MCF 10A (cell line): ENCODE results near the gene LRBA. TPM values are rescaled to one million over a fixed set of nuclear protein-coding genes. Genes with fewer than 3 reads are reported as not detected.

Experiments used
- BruUV-seq: library from RNA; stranded (reverse); fragments of 400-500 nt; replicated peaks from 2 replicates; lab custom pipeline; 2021; lab: Mats Ljungman, UMichigan
- CTCF ChIA-PET: fragments of 300-600 bp; sonication (Branson Sonifier 250); formaldehyde crosslinking; extraction: SDS; loops from one replicate; lab custom pipeline; 2021; ENCODE audit warnings: antibody characterized with exemption, inconsistent platforms; lab: Yijun Ruan, JAX
- POLR2A ChIA-PET: fragments of 300-600, 350-650 bp; sonication (Branson Sonifier 250); formaldehyde crosslinking; extraction: SDS; loops from one replicate; lab custom pipeline; 2020; ENCODE audit warnings: antibody characterized with exemption, inconsistent platforms; lab: Yijun Ruan, JAX
- DNase-seq: peaks from one replicate; pipeline ENCODE4 v3.0.0-alpha.2; 2018; ENCODE audit not compliant: unreplicated experiment
- H3K27ac Mint-ChIP-seq: one replicate; pipeline ENCODE4 v1.8.0; 2022; ENCODE audit warnings: mild to moderate bottlenecking, low read depth, mixed read lengths; ENCODE audit not compliant: unreplicated experiment
- H3K27me3 Mint-ChIP-seq: one replicate; pipeline ENCODE4 v1.8.0; 2022; ENCODE audit warnings: mixed read lengths; ENCODE audit not compliant: insufficient read depth, unreplicated experiment
- H3K36me3 Mint-ChIP-seq: one replicate; pipeline ENCODE4 v1.8.0; 2022; ENCODE audit warnings: mild to moderate bottlenecking, moderate library complexity, mixed read lengths; ENCODE audit not compliant: insufficient read depth, unreplicated experiment
- H3K4me1 Mint-ChIP-seq: one replicate; pipeline ENCODE4 v1.8.0; 2022; ENCODE audit warnings: mixed read lengths; ENCODE audit not compliant: insufficient read depth, unreplicated experiment
- H3K4me3 Mint-ChIP-seq: one replicate; pipeline ENCODE4 v1.8.0; 2022; ENCODE audit warnings: mild to moderate bottlenecking, moderate library complexity, mixed read lengths; ENCODE audit not compliant: unreplicated experiment
- H3K9me3 Mint-ChIP-seq: one replicate; pipeline ENCODE4 v1.8.0; 2022; ENCODE audit warnings: mixed read lengths; ENCODE audit not compliant: unreplicated experiment
- intact Hi-C: fragments of 100-400 bp; cut with micrococcal nuclease; formaldehyde crosslinking; loops from 2 replicates; pipeline ENCODE4 v1.14.1; 2022
- total RNA-seq: library from RNA; stranded (reverse); gene quantifications from 2 replicates; pipeline ENCODE4 v1.2.3, GENCODE V29; 2022
- TF ChIP-seq, protein P1 (sequence below): fragments of 200-600 bp; IDR thresholded peaks from one replicate; pipeline ENCODE4 v1.8.0; 2022; ENCODE audit warnings: antibody characterized with exemption, mild to moderate bottlenecking; ENCODE audit not compliant: unreplicated experiment

Gene LRBA
- total RNA-seq, 1 experiment from 2014 or later: 64.5 TPM

DNA sequence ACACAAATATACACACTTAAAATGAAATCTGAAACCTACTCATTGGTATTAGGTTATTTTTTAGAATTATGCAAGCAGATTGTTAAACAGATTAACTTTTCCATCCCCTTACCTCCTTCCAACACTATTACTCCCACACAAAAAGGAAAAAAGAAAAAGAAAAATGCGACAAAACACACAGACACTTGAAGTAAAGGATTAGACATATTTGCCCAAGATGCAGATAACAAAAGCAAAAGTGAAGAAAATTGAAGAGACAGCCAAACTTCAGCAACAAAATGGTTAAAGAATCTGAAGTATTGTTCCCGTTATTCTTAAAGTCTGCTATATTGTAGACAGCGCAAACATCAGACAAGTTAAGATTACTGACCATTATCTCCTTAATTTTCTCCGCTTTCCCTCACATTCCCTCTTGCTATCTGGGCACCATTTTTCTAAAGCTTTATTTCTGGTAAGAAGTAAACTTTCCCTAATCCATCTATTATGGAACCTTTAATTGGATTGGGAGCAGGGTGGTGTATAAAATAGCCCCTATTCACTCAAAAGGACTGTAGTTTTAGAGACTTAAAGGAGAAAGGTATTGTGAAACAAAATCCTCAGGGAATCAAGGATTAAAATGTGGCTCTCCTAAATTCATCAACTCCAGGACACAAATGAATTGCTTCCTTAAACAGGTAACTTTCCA is 467.8 kb downstream of the LRBA start:
- POLR2A ChIA-PET: no interaction called here
- intact Hi-C loops: no loop called here
- no peak for DNase-seq
- no TSS peak for BruUV-seq
- no peak overlapping the region for H3K4me3 Mint-ChIP-seq
- CTCF ChIA-PET: no interaction called here
- H3K27me3 Mint-ChIP-seq: no peaks in the 10 kb centered on the region
- no peaks in the 10 kb centered on the region for H3K9me3 Mint-ChIP-seq
- H3K36me3 Mint-ChIP-seq: no peaks in the 10 kb centered on the region
- TF ChIP-seq, protein P1, sequence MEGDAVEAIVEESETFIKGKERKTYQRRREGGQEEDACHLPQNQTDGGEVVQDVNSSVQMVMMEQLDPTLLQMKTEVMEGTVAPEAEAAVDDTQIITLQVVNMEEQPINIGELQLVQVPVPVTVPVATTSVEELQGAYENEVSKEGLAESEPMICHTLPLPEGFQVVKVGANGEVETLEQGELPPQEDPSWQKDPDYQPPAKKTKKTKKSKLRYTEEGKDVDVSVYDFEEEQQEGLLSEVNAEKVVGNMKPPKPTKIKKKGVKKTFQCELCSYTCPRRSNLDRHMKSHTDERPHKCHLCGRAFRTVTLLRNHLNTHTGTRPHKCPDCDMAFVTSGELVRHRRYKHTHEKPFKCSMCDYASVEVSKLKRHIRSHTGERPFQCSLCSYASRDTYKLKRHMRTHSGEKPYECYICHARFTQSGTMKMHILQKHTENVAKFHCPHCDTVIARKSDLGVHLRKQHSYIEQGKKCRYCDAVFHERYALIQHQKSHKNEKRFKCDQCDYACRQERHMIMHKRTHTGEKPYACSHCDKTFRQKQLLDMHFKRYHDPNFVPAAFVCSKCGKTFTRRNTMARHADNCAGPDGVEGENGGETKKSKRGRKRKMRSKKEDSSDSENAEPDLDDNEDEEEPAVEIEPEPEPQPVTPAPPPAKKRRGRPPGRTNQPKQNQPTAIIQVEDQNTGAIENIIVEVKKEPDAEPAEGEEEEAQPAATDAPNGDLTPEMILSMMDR: no peak
- H3K4me1 Mint-ChIP-seq: no peaks in the 10 kb centered on the region
- H3K27ac Mint-ChIP-seq: no peak overlapping the region

DNA sequence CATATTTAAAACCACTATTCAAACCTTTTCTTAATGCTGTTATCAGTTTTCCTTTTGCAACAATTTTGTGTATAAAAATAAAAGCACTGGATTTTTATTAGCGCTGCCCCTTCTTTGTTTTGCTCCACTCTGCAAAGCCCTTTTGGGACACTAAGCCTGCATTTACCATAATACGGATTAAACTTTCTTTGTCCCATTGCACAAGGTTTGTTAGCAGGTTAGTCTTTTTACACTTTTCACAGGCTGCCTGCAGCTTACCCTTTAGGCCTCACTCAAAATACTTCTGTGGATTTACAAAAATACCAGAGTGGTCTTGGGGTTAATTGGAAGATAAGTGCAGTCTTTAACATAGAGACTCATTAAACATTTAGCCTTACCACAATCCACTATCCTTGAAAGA is 468.8 kb downstream of the LRBA start:
- no peaks in the 10 kb centered on the region for H3K4me1 Mint-ChIP-seq
- no peak overlapping the region for H3K4me3 Mint-ChIP-seq
- POLR2A ChIA-PET: no interaction called here
- no peak overlapping the region for H3K27ac Mint-ChIP-seq
- H3K36me3 Mint-ChIP-seq: no peaks in the 10 kb centered on the region
- BruUV-seq: no TSS peak
- DNase-seq: no peak
- no peaks in the 10 kb centered on the region for H3K27me3 Mint-ChIP-seq
- intact Hi-C loops: no loop called here
- CTCF ChIA-PET: no interaction called here
- TF ChIP-seq, protein P1: no peak
- H3K9me3 Mint-ChIP-seq: no peaks in the 10 kb centered on the region

DNA sequence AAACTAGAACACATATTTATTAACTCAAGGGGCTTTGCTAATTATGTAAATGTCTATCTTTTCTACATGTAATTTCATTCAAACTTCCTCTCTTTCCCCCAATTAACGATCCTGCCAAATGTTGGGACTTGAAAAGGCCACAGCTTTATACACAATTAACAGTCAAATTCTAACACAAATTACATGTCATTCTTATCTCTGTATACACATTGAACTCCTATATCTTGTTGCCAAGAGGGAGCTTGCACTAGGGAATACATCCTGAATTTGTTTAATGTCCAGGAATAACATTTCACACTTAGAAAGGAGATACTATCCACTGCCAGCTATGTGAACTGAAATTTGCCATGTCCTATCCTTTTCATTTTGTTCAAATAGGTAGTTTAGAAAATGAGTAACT is 472.0 kb downstream of the LRBA start:
- no TSS peak for BruUV-seq
- TF ChIP-seq, protein P1: no peak
- Mint-ChIP-seq H3K4me1 (no peaks in the 10 kb centered on the region), H3K27me3 (no peaks in the 10 kb centered on the region), H3K36me3 (no peaks in the 10 kb centered on the region), H3K27ac (no peak overlapping the region), H3K9me3 (no peaks in the 10 kb centered on the region), H3K4me3 (no peak overlapping the region)
- intact Hi-C loops: no loop called here
- no peak for DNase-seq
- ChIA-PET POLR2A (interaction anchor here (1.1 kb wide), 1 partner anchor 9 kb away, joined by 3 read pairs; no protein-coding TSS in a partner anchor), CTCF (interaction anchor here (1.0 kb wide), 1 partner anchor 21 kb away, joined by 4 read pairs; no protein-coding TSS in a partner anchor)

DNA sequence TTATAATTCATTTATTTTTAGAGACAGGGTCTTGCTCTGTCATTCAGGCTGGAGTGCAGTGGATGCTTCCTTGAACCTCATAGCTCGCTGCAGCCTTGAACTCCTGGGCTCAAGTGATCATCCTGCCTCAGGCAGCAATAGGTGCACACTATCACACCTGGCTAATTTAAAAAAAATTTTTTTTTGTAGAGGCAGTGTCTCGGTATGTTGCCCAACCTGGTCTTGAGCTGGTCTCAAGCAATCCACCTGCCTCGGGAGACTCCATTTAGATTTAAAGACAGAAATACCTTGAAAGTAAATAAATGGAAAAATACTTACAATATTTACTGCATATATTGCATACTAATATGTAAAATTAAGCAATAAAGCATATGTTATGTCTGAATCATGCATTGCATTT is 473.4 kb downstream of the LRBA start:
- Mint-ChIP-seq H3K4me1 (no peaks in the 10 kb centered on the region), H3K9me3 (no peaks in the 10 kb centered on the region), H3K27ac (no peak overlapping the region), H3K36me3 (no peaks in the 10 kb centered on the region), H3K4me3 (no peak overlapping the region), H3K27me3 (no peaks in the 10 kb centered on the region)
- ChIA-PET CTCF (interaction anchor here (0.6 kb wide), 1 partner anchor 325 kb away, joined by 3 read pairs; no protein-coding TSS in a partner anchor), POLR2A (interaction anchor here (1.1 to 1.5 kb wide), 3 partner anchors 9 to 48 kb away, joined by 3 to 4 read pairs (median 3); no protein-coding TSS in a partner anchor)
- TF ChIP-seq, protein P1: no peak
- intact Hi-C loops: no loop called here
- no TSS peak for BruUV-seq
- DNase-seq: no peak
